HepG2 (cell line): ENCODE results near the gene NFATC3. TPM values are rescaled to one million over a fixed set of nuclear protein-coding genes. Genes with fewer than 3 reads are reported as not detected.

ENCODE experiments used
- GMEB1 ChIP-seq: sonication (generic); formaldehyde crosslinking; IDR thresholded peaks from 2 replicates; pipeline ENCODE4 v1.5.1; 2020; ENCODE audit warnings: missing genetic modification reagents, mild to moderate bottlenecking, borderline replicate concordance
- IRX3 ChIP-seq: sonication (generic); formaldehyde crosslinking; IDR thresholded peaks from 2 replicates; pipeline ENCODE4 v1.8.1; 2023; ENCODE audit warnings: mild to moderate bottlenecking, low read depth, missing genetic modification reagents, borderline replicate concordance
- MBNL3 ChIP-seq: fragments of 250-450 bp; sonication (Bioruptor Pico); conservative IDR thresholded peaks from 2 replicates; pipeline ENCODE4 v1.8.0; 2022; ENCODE audit warnings: mild to moderate bottlenecking, inconsistent platforms
- MXD4 ChIP-seq: IDR thresholded peaks from 2 replicates; pipeline ENCODE4 v1.6.1; 2016; ENCODE audit warnings: mild to moderate bottlenecking, missing biosample characterization, missing genetic modification reagents
- POLR2AphosphoS5 ChIP-seq: IDR thresholded peaks from 2 replicates; pipeline ENCODE4 v1.6.1; 2012; ENCODE audit warnings: low read depth, low read length
- RORA ChIP-seq: sonication (generic); formaldehyde crosslinking; IDR thresholded peaks from 2 replicates; pipeline ENCODE4 v1.5.0; 2020; ENCODE audit warnings: mild to moderate bottlenecking, missing genetic modification reagents, moderate library complexity
- SMAD1 ChIP-seq: sonication (generic); formaldehyde crosslinking; IDR thresholded peaks from 2 replicates; pipeline ENCODE4 v1.4.0; 2020; ENCODE audit warnings: missing genetic modification reagents, low read depth, mild to moderate bottlenecking, borderline replicate concordance
- SOX13 ChIP-seq, 3 experiments: fragments of 450-650 bp in 1 of 3; sonication (generic) in 1 of 3; formaldehyde crosslinking in 1 of 3; IDR thresholded peaks in 2 of 3; conservative IDR thresholded peaks in 1 of 3; 2 replicates each; pipeline versions ENCODE4 v1.5.0 to v1.6.1; 2016 to 2020; ENCODE audit warnings: antibody characterized with exemption in 1 of 3, mild to moderate bottlenecking in 1 of 3, missing compliant biosample characterization in 1 of 3, missing genetic modification reagents in 1 of 3, moderate library complexity in 1 of 3
- ZFP36L2 ChIP-seq: sonication (generic); formaldehyde crosslinking; IDR thresholded peaks from 2 replicates; pipeline ENCODE4 v1.4.0; 2020; ENCODE audit warnings: missing genetic modification reagents
- ZNF558 ChIP-seq: sonication (generic); formaldehyde crosslinking; IDR thresholded peaks from 2 replicates; pipeline ENCODE4 v1.9.0; 2022; ENCODE audit warnings: mild to moderate bottlenecking, missing genetic modification reagents, borderline replicate concordance
- ZNF577 ChIP-seq: sonication (generic); formaldehyde crosslinking; IDR thresholded peaks from 2 replicates; pipeline ENCODE4 v1.4.0; 2020; ENCODE audit warnings: mild to moderate bottlenecking, low read depth, missing genetic modification reagents, borderline replicate concordance
- ZNF768 ChIP-seq: sonication (generic); formaldehyde crosslinking; IDR thresholded peaks from 2 replicates; pipeline ENCODE4 v1.4.0; 2020; ENCODE audit warnings: missing genetic modification reagents
- ZNF83 ChIP-seq: sonication (generic); formaldehyde crosslinking; IDR thresholded peaks from 2 replicates; pipeline ENCODE4 v1.4.0; 2020; ENCODE audit warnings: missing genetic modification reagents, mild to moderate bottlenecking, borderline replicate concordance
- ZXDC ChIP-seq: sonication (generic); formaldehyde crosslinking; IDR thresholded peaks from 2 replicates; pipeline ENCODE4 v1.5.0; 2020; ENCODE audit warnings: mild to moderate bottlenecking, missing genetic modification reagents
- polyA plus RNA-seq, 8 experiments: library from polyadenylated mRNA; depleted of rRNA in 3 of 8; stranded (reverse) in 7 of 8; unstranded in 1 of 8; fragments of >200 nt; fragmentation: Illumina TruSeq in 4 of 8; extraction: Trizol in 4 of 8; gene quantifications; 2 replicates each; pipeline versions ENCODE4 v1.2.1 to v1.2.3, GENCODE V29; 2011 to 2016; ENCODE audit warnings: low read depth in 4 of 8, missing spikeins in 1 of 8, mixed read lengths in 1 of 8; ENCODE audit not compliant: insufficient read depth in 1 of 8
- total RNA-seq, 5 experiments: library from RNA; depleted of rRNA; stranded (reverse); fragments of >200 nt; fragmentation: Illumina TruSeq; extraction: Trizol; gene quantifications; 2 replicates each; pipeline ENCODE4 v1.2.3, GENCODE V29; 2016; ENCODE audit warnings: low read depth in 1 of 5
- TF ChIP-seq, protein P1 (sequence below), 2 experiments: IDR thresholded peaks; 2 replicates each; pipeline ENCODE4 v1.6.1; 2011 to 2012; ENCODE audit warnings: low read length in 2 of 2, borderline replicate concordance in 1 of 2, low read depth in 1 of 2, mild to moderate bottlenecking in 1 of 2, moderate library complexity in 1 of 2

Gene NFATC3
- total and polyA plus RNA-seq, 2 of the 13 experiments (the other 11 are each of a cell fraction or from before 2014, with no cell fraction given), result 52.6 to 62.7 TPM

GRCh38 chr16:68264128-68265077, 179.2 kb downstream of the NFATC3 start, which contains the start of gene SLC7A6 (continued):
- no peak; the same call in 1 of the 2 replicates for TF ChIP-seq ZXDC
- no peak for TF ChIP-seq MBNL3
- TF ChIP-seq ZNF577 (CRISPR knock-in tag), result no peak
- no peak for TF ChIP-seq POLR2AphosphoS5
- TF ChIP-seq ZFP36L2 (CRISPR knock-in tag), result 0 out of 2 replicates have a peak, but pooled peaks have one; percentile 86
- no peak for TF ChIP-seq GMEB1 (CRISPR knock-in tag)
- peak; percentile 57; the same call in 1 of the 2 replicates for TF ChIP-seq ZNF558
- TF ChIP-seq MXD4 (CRISPR knock-in tag), result no peak
- no peak for TF ChIP-seq SMAD1
- TF ChIP-seq ZNF768 (CRISPR knock-in tag), result peak; percentile 67
- TF ChIP-seq SOX13 (IDR thresholded peaks at IDR 0.05), result no peak
- TF ChIP-seq SOX13 (CRISPR knock-in tag; conservative IDR thresholded peaks at IDR 0.05 in 1 of 2, IDR thresholded peaks at IDR 0.05 in 1 of 2), result no peak; a peak in 2 of 4 replicates
- peak; percentile 83; the same call in 1 of the 2 replicates for TF ChIP-seq ZNF83
- TF ChIP-seq, protein P1, sequence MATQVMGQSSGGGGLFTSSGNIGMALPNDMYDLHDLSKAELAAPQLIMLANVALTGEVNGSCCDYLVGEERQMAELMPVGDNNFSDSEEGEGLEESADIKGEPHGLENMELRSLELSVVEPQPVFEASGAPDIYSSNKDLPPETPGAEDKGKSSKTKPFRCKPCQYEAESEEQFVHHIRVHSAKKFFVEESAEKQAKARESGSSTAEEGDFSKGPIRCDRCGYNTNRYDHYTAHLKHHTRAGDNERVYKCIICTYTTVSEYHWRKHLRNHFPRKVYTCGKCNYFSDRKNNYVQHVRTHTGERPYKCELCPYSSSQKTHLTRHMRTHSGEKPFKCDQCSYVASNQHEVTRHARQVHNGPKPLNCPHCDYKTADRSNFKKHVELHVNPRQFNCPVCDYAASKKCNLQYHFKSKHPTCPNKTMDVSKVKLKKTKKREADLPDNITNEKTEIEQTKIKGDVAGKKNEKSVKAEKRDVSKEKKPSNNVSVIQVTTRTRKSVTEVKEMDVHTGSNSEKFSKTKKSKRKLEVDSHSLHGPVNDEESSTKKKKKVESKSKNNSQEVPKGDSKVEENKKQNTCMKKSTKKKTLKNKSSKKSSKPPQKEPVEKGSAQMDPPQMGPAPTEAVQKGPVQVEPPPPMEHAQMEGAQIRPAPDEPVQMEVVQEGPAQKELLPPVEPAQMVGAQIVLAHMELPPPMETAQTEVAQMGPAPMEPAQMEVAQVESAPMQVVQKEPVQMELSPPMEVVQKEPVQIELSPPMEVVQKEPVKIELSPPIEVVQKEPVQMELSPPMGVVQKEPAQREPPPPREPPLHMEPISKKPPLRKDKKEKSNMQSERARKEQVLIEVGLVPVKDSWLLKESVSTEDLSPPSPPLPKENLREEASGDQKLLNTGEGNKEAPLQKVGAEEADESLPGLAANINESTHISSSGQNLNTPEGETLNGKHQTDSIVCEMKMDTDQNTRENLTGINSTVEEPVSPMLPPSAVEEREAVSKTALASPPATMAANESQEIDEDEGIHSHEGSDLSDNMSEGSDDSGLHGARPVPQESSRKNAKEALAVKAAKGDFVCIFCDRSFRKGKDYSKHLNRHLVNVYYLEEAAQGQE (IDR thresholded peaks at IDR 0.05; ENCODE audit: borderline replicate concordance in 1 of 2, low read depth in 1 of 2, low read length in 2 of 2), result no peak
- peak; percentile 85; the same call in 1 of the 2 replicates for TF ChIP-seq IRX3
- no peak for TF ChIP-seq RORA (CRISPR knock-in tag)
